ENCODE data around the gene TRIM29. TPM values are rescaled to one million over a fixed set of nuclear protein-coding genes. Genes with fewer than 3 reads are reported as not detected.

The TRIM29 gene
- total RNA-seq, 1 experiment from 2014 or later: 38.5 TPM

DNA sequence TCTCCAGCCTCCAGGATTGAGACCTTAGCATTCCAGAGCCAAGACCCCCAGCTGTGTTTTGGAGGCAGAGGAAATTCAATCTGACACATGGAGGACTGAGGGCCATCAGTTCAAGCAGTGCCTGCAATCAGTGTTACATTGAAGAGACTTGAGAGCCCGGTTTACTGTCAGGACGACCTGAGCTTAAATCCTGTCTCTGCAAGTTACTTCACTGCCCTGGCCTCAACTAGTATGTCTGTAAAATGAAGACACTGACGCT, 35.1 kb downstream of the TRIM29 start:
- no peaks in the 10 kb centered on the region for H4K20me1 ChIP-seq (ENCODE audit: low read length)
- DNase-seq: no peak
- no peaks in the 10 kb centered on the region for H3K36me3 ChIP-seq (ENCODE audit: low read depth, low read length)
- no peak for TF ChIP-seq EZH2phosphoT487 (IDR thresholded peaks at IDR 0.05; ENCODE audit: borderline replicate concordance, low read length)
- TF ChIP-seq EZH2 (IDR thresholded peaks at IDR 0.05; ENCODE audit: low read length, unreplicated experiment): no peak
- TF ChIP-seq, protein P1, sequence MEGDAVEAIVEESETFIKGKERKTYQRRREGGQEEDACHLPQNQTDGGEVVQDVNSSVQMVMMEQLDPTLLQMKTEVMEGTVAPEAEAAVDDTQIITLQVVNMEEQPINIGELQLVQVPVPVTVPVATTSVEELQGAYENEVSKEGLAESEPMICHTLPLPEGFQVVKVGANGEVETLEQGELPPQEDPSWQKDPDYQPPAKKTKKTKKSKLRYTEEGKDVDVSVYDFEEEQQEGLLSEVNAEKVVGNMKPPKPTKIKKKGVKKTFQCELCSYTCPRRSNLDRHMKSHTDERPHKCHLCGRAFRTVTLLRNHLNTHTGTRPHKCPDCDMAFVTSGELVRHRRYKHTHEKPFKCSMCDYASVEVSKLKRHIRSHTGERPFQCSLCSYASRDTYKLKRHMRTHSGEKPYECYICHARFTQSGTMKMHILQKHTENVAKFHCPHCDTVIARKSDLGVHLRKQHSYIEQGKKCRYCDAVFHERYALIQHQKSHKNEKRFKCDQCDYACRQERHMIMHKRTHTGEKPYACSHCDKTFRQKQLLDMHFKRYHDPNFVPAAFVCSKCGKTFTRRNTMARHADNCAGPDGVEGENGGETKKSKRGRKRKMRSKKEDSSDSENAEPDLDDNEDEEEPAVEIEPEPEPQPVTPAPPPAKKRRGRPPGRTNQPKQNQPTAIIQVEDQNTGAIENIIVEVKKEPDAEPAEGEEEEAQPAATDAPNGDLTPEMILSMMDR (conservative IDR thresholded peaks at IDR 0.05; ENCODE audit: low read depth, low read length): no peak
- H3K9me3 ChIP-seq (ENCODE audit: low read length): no peaks in the 10 kb centered on the region
- BruUV-seq (replicated peaks): no TSS peak
- no peak for ATAC-seq
- ChIA-PET POLR2A (ENCODE audit: unreplicated experiment) (no interaction called here), CTCF (no interaction called here)
- intact Hi-C loops (cut with micrococcal nuclease): no loop called here
- H3K9ac ChIP-seq (ENCODE audit: low read length): no peak overlapping the region
- no peak overlapping the region for H3K4me2 ChIP-seq (ENCODE audit: low read length)
- H3K27me3 ChIP-seq (ENCODE audit: low read length): peaks cover 93% of the 10 kb centered on the region
- no peaks in the 10 kb centered on the region for H3K9me2 ChIP-seq (replicated peaks; ENCODE audit: low read length)
- no peak overlapping the region for H3K4me3 ChIP-seq (ENCODE audit: low read length)
- no peaks in the 10 kb centered on the region for H3K4me1 ChIP-seq (ENCODE audit: insufficient read depth, low read length)
- H2AFZ ChIP-seq (ENCODE audit: low read length): no peak overlapping the region
- H3F3A ChIP-seq (ENCODE audit: low read length, unreplicated experiment): no peaks in the 10 kb centered on the region
- H3K27ac ChIP-seq (ENCODE audit: low read length): no peak overlapping the region
- H3K79me2 ChIP-seq (ENCODE audit: low read length): no peaks in the 10 kb centered on the region

DNA sequence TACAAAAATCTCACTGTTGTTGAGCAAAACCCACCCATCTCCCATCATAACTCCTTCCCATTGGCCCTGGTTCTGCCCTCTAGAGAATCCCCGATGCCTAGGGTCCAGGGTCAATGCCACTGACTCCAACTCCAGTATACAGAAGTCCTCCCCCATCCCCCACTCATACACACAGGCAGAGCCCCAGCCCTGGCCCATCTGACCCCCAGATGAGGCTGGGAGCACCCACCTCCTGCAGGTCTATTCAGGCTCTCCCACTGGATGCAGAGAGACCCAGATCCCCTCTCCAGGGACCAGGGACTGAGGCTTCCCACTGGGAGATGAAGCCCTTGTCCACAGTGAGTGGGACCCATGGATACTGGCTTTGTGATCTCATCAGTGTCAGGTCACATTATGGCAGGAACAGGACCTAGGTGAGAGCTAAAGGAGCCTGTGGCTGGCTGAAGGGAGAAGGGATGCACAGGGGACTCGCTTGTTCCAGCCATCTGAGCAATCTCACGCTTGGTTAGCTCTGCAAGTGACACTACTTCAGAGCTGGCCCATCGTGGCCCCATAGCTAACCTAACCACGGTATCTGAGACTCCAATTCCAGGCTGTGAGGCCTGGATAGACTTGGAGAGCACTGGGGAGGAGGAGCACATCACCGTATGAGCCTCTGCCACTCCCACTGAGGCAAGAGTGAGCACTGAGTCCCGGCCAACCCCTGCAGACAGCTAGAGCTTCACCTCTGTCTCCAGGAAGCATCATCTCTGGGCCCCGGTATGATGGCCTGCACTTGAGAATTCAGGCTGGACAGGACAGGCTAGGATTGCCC, 35.7 kb downstream of the TRIM29 start:
- no peak overlapping the region for H3K4me2 ChIP-seq (ENCODE audit: low read length)
- TF ChIP-seq, protein P1 (conservative IDR thresholded peaks at IDR 0.05; ENCODE audit: low read depth, low read length): no peak
- no peak for TF ChIP-seq EZH2phosphoT487 (IDR thresholded peaks at IDR 0.05; ENCODE audit: borderline replicate concordance, low read length)
- no peak for TF ChIP-seq EZH2 (IDR thresholded peaks at IDR 0.05; ENCODE audit: low read length, unreplicated experiment)
- no peaks in the 10 kb centered on the region for H3K36me3 ChIP-seq (ENCODE audit: low read depth, low read length)
- no peaks in the 10 kb centered on the region for H3K9me2 ChIP-seq (replicated peaks; ENCODE audit: low read length)
- H3F3A ChIP-seq (ENCODE audit: low read length, unreplicated experiment): no peaks in the 10 kb centered on the region
- H2AFZ ChIP-seq (ENCODE audit: low read length): no peak overlapping the region
- no peaks in the 10 kb centered on the region for H4K20me1 ChIP-seq (ENCODE audit: low read length)
- H3K4me3 ChIP-seq (ENCODE audit: low read length): no peak overlapping the region
- ATAC-seq (no peak), DNase-seq (no peak)
- POLR2A ChIA-PET (ENCODE audit: unreplicated experiment): no interaction called here
- H3K27ac ChIP-seq (ENCODE audit: low read length): no peak overlapping the region
- no peaks in the 10 kb centered on the region for H3K4me1 ChIP-seq (ENCODE audit: insufficient read depth, low read length)
- H3K9me3 ChIP-seq (ENCODE audit: low read length): no peaks in the 10 kb centered on the region
- intact Hi-C loops (cut with micrococcal nuclease): no loop called here
- BruUV-seq (replicated peaks): no TSS peak
- no peak overlapping the region for H3K9ac ChIP-seq (ENCODE audit: low read length)
- CTCF ChIA-PET: no interaction called here
- H3K79me2 ChIP-seq (ENCODE audit: low read length): no peaks in the 10 kb centered on the region
- H3K27me3 ChIP-seq (ENCODE audit: low read length): peaks cover 95% of the 10 kb centered on the region

DNA sequence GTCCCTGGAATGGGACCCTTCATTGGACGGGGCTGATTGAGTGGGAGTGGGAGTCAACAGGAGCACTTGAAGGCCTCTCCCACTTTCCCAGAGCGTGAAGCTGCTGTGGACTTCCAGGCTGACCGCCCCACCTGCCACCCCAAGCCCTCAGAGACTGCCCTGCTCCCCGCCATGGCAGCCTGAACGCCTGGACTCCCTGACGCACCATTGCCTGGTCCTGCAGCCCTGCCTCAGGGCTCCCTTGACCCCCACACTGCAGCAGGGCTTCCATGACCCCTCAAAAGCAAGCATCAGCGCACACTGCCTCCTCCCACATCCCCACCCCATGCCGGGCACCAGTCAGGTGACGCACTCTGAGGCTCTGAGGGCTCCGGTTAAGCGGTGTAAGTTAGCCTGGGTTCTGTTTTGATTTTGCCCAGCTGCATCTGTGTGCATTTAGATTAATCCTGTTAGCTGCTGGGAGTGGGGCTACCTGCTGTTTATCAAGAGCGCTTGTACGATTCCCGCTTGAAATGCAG, 39.4 kb downstream of the TRIM29 start:
- no peaks in the 10 kb centered on the region for H4K20me1 ChIP-seq (ENCODE audit: low read length)
- peaks cover 91% of the 10 kb centered on the region for H3K27me3 ChIP-seq (ENCODE audit: low read length)
- CTCF ChIA-PET: no interaction called here
- POLR2A ChIA-PET (ENCODE audit: unreplicated experiment): no interaction called here
- H3K9ac ChIP-seq (ENCODE audit: low read length): no peak overlapping the region
- H3K79me2 ChIP-seq (ENCODE audit: low read length): no peaks in the 10 kb centered on the region
- ATAC-seq: no peak
- H3K4me2 ChIP-seq (ENCODE audit: low read length): no peak overlapping the region
- no peaks in the 10 kb centered on the region for H3K36me3 ChIP-seq (ENCODE audit: low read depth, low read length)
- H3K9me3 ChIP-seq (ENCODE audit: low read length): no peaks in the 10 kb centered on the region
- H2AFZ ChIP-seq (ENCODE audit: low read length): no peak overlapping the region
- H3F3A ChIP-seq (ENCODE audit: low read length, unreplicated experiment): no peaks in the 10 kb centered on the region
- H3K9me2 ChIP-seq (replicated peaks; ENCODE audit: low read length): no peaks in the 10 kb centered on the region
- H3K27ac ChIP-seq (ENCODE audit: low read length): no peak overlapping the region
- no peak for DNase-seq
- no peak overlapping the region for H3K4me3 ChIP-seq (ENCODE audit: low read length)
- intact Hi-C loops (cut with micrococcal nuclease): no loop called here
- H3K4me1 ChIP-seq (ENCODE audit: insufficient read depth, low read length): no peaks in the 10 kb centered on the region
- BruUV-seq (replicated peaks): no TSS peak
- TF ChIP-seq EZH2phosphoT487 (IDR thresholded peaks at IDR 0.05; ENCODE audit: borderline replicate concordance, low read length) (no peak), EZH2 (IDR thresholded peaks at IDR 0.05; ENCODE audit: low read length, unreplicated experiment) (no peak)
- TF ChIP-seq, protein P1 (conservative IDR thresholded peaks at IDR 0.05; ENCODE audit: low read depth, low read length): no peak

All from PC-3 (cell line).